Parathyroid adenoma (tissue), 2 donors: ENCODE data around the gene DSG3.

Experiments used
- H2AFZ ChIP-seq: fragments of 300-600 bp; sonication (generic); one replicate; pipeline ENCODE4 v1.7.0; 2017; ENCODE audit warnings: antibody characterized with exemption, mild to moderate bottlenecking
- H3K27ac ChIP-seq: fragments of 300-600 bp; sonication (generic); one replicate; pipeline ENCODE4 v1.7.0; 2017
- H3K27me3 ChIP-seq: fragments of 300-600 bp; sonication (generic); one replicate; pipeline ENCODE4 v1.7.0; 2017; ENCODE audit warnings: low read length; ENCODE audit not compliant: control insufficient read depth, insufficient read depth
- H3K36me3 ChIP-seq: fragments of 300-600 bp; sonication (generic); one replicate; pipeline ENCODE4 v1.7.0; 2017; ENCODE audit warnings: low read length; ENCODE audit not compliant: control insufficient read depth, insufficient read depth
- H3K4me1 ChIP-seq: fragments of 300-600 bp; sonication (generic); one replicate; pipeline ENCODE4 v1.7.0; 2017; ENCODE audit warnings: control low read depth
- H3K4me2 ChIP-seq: fragments of 300-600 bp; sonication (generic); one replicate; pipeline ENCODE4 v1.7.0; 2017; ENCODE audit warnings: low read length
- H3K4me3 ChIP-seq: fragments of 300-600 bp; sonication (generic); one replicate; pipeline ENCODE4 v1.7.0; 2017; ENCODE audit warnings: low read depth, low read length
- H3K79me2 ChIP-seq: fragments of 300-600 bp; sonication (generic); one replicate; pipeline ENCODE4 v1.7.0; 2017; ENCODE audit warnings: control low read depth
- H3K9ac ChIP-seq: fragments of 300-600 bp; sonication (generic); one replicate; pipeline ENCODE4 v1.7.0; 2017; ENCODE audit warnings: mild to moderate bottlenecking
- H3K9me3 ChIP-seq: fragments of 300-600 bp; sonication (generic); one replicate; pipeline ENCODE4 v1.7.0; 2017; ENCODE audit warnings: low read length; ENCODE audit not compliant: control insufficient read depth
- CTCF ChIP-seq: fragments of 300-600 bp; sonication (generic); IDR thresholded peaks from one replicate; pipeline ENCODE4 v1.7.0; 2017; ENCODE audit warnings: antibody characterized with exemption, mild to moderate bottlenecking
- donor health status: primary hyperparathyroidism.

DSG3 gene

GRCh38 chr18:31402026-31402373 is 45.5 kb upstream of the DSG3 start:
- Histone ChIP-seq H3K4me2 (no peak overlapping the region), H2AFZ (no peak overlapping the region), H3K79me2 (no peaks in the 10 kb centered on the region), H3K9me3 (no peaks in the 10 kb centered on the region), H3K4me1 (no peaks in the 10 kb centered on the region), H3K27ac (no peak overlapping the region), H3K4me3 (no peak overlapping the region), H3K9ac (no peak overlapping the region), H3K27me3 (no peaks in the 10 kb centered on the region), H3K36me3 (no peaks in the 10 kb centered on the region)
- TF ChIP-seq CTCF, result no peak

- no peak overlapping the region for H3K27ac ChIP-seq
- no peaks in the 10 kb centered on the region for H3K9me3 ChIP-seq
- no peaks in the 10 kb centered on the region for H3K79me2 ChIP-seq
- H3K4me3 ChIP-seq, result no peak overlapping the region
- no peak for TF ChIP-seq CTCF
- no peaks in the 10 kb centered on the region for H3K36me3 ChIP-seq
- H2AFZ ChIP-seq, result no peak overlapping the region
- H3K27me3 ChIP-seq, result no peaks in the 10 kb centered on the region
- H3K4me2 ChIP-seq, result no peak overlapping the region
- H3K4me1 ChIP-seq, result no peaks in the 10 kb centered on the region
- H3K9ac ChIP-seq, result no peak overlapping the region
Observed at GRCh38 chr18:31403409-31403808, 44.1 kb upstream of the DSG3 start.

GRCh38 chr18:31407649-31408048 is 39.9 kb upstream of the DSG3 start:
- Histone ChIP-seq H3K4me1 (no peaks in the 10 kb centered on the region), H3K9ac (no peak overlapping the region), H3K4me2 (no peak overlapping the region), H3K36me3 (no peaks in the 10 kb centered on the region), H3K9me3 (no peaks in the 10 kb centered on the region), H3K79me2 (no peaks in the 10 kb centered on the region), H3K27ac (no peak overlapping the region), H3K27me3 (no peaks in the 10 kb centered on the region), H3K4me3 (no peak overlapping the region), H2AFZ (no peak overlapping the region)
- no peak for TF ChIP-seq CTCF

- no peak overlapping the region for H3K4me3 ChIP-seq
- H3K36me3 ChIP-seq, result no peaks in the 10 kb centered on the region
- no peaks in the 10 kb centered on the region for H3K9me3 ChIP-seq
- no peaks in the 10 kb centered on the region for H3K4me1 ChIP-seq
- H3K79me2 ChIP-seq, result no peaks in the 10 kb centered on the region
- H3K27me3 ChIP-seq, result no peaks in the 10 kb centered on the region
- H3K9ac ChIP-seq, result no peak overlapping the region
- H3K27ac ChIP-seq, result no peak overlapping the region
- H3K4me2 ChIP-seq, result no peak overlapping the region
- no peak overlapping the region for H2AFZ ChIP-seq
- TF ChIP-seq CTCF, result no peak
Observed at GRCh38 chr18:31409276-31409675, 38.3 kb upstream of the DSG3 start.

GRCh38 chr18:31410716-31411483 is 36.6 kb upstream of the DSG3 start:
- Histone ChIP-seq H3K27me3 (no peaks in the 10 kb centered on the region), H3K9ac (no peak overlapping the region), H3K79me2 (no peaks in the 10 kb centered on the region), H2AFZ (no peak overlapping the region), H3K36me3 (no peaks in the 10 kb centered on the region), H3K9me3 (no peaks in the 10 kb centered on the region), H3K4me2 (no peak overlapping the region), H3K4me3 (no peak overlapping the region), H3K4me1 (no peaks in the 10 kb centered on the region), H3K27ac (no peak overlapping the region)
- no peak for TF ChIP-seq CTCF
